ENCODE data around the gene MMP14. TPM values are rescaled to one million over a fixed set of nuclear protein-coding genes. Genes with fewer than 3 reads are reported as not detected.
A peak's percentile ranks its signal among the peaks of the same experiment; 100 is the strongest.

MMP14 gene
- total and polyA plus RNA-seq, 2 of the 13 experiments (the other 11 are each of a cell fraction or from before 2014, with no cell fraction given): 5.2 to 9.8 TPM

DNA sequence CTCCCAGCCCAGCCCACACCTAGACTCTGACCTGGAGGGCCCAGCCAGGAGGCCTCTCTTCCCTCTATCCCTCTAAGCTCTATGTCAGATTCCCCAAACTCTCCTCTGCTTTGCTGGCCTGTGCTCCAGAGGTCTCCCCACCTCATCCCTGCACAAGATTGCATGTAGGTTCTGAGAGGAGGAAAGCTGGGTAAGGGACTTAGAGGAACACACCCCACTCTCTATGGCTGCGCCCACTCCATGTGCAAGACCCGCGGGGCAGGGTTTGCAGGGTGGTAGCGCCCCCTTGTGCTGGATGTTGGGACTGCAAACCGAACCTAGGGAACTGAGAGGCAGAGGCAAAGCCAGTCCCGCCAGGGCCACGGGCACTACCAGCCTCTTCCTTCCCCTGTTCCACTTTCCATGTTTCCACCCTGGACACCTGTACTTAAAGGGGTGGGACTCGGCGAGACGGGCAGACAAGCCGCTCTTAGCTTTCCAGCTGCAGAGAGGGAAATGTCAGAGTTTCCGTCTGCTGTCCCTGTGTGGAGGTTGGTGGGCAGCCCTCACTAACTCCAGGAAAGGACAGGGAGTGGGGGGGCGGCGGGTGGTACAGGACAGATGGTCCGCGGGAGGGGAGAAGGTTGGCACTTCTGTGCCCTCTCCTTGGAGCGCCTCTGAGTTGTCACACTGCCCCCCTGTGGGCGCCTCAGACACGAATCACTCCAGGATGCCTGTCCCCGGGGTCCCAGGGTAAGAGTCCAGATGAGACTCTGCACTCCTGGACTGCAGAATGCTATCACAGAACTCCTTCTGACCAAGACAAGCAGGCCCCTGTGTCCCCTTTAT, 16.8 kb downstream of the MMP14 start (continued):
- TF ChIP-seq YY1 (IDR thresholded peaks at IDR 0.05; ENCODE audit: insufficient read depth, insufficient replicate concordance, low read depth, low read length) (peak; percentile 82), SMAD1 (CRISPR knock-in tag; IDR thresholded peaks at IDR 0.05; ENCODE audit: borderline replicate concordance, low read depth) (peak; percentile 78; the same call in 1 of the 2 replicates), HDAC2 (CRISPR knock-in tag; IDR thresholded peaks at IDR 0.05) (peak; percentile 54), SNRNP70 (IDR thresholded peaks at IDR 0.05; ENCODE audit: low read depth, low read length) (no peak), MEIS1 (CRISPR knock-in tag; IDR thresholded peaks at IDR 0.05; ENCODE audit: borderline replicate concordance) (peak; percentile 88), ZFX (CRISPR knock-in tag; IDR thresholded peaks at IDR 0.05; ENCODE audit: low read depth) (peak; percentile 92), RAD21 (CRISPR knock-in tag; IDR thresholded peaks at IDR 0.05) (peak; percentile 100), ZNF431 (CRISPR knock-in tag; IDR thresholded peaks at IDR 0.05; ENCODE audit: borderline replicate concordance, low read depth) (peak; percentile 9; the same call in 1 of the 2 replicates), KLF13 (CRISPR knock-in tag; IDR thresholded peaks at IDR 0.05) (no peak; the same call in 1 of the 2 replicates), ZBTB1 (CRISPR knock-in tag; IDR thresholded peaks at IDR 0.05; ENCODE audit: borderline replicate concordance) (no peak), ZNF234 (CRISPR knock-in tag; conservative IDR thresholded peaks at IDR 0.05) (no peak; the same call in none of the 2 replicates), MZF1 (CRISPR knock-in tag; IDR thresholded peaks at IDR 0.05; ENCODE audit: borderline replicate concordance) (no peak), U2AF2 (IDR thresholded peaks at IDR 0.05; ENCODE audit: low read depth, low read length) (no peak), DPF2 (CRISPR knock-in tag; IDR thresholded peaks at IDR 0.05; ENCODE audit: borderline replicate concordance, low read depth) (no peak), ETV6 (CRISPR knock-in tag; conservative IDR thresholded peaks at IDR 0.05) (peak; percentile 75), ZNF788 (CRISPR knock-in tag; IDR thresholded peaks at IDR 0.05; ENCODE audit: borderline replicate concordance) (peak; percentile 76; the same call in 1 of the 2 replicates), FOSL1 (CRISPR knock-in tag; IDR thresholded peaks at IDR 0.05; ENCODE audit: borderline replicate concordance) (no peak), NR3C1 (CRISPR knock-in tag; IDR thresholded peaks at IDR 0.05) (no peak)
- TF ChIP-seq, protein P1, sequence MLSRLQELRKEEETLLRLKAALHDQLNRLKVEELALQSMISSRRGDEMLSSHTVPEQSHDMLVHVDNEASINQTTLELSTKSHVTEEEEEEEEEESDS (CRISPR knock-in tag; IDR thresholded peaks at IDR 0.05; ENCODE audit: borderline replicate concordance): peak; percentile 84; the same call in 1 of the 2 replicates
- TF ChIP-seq, protein P2, sequence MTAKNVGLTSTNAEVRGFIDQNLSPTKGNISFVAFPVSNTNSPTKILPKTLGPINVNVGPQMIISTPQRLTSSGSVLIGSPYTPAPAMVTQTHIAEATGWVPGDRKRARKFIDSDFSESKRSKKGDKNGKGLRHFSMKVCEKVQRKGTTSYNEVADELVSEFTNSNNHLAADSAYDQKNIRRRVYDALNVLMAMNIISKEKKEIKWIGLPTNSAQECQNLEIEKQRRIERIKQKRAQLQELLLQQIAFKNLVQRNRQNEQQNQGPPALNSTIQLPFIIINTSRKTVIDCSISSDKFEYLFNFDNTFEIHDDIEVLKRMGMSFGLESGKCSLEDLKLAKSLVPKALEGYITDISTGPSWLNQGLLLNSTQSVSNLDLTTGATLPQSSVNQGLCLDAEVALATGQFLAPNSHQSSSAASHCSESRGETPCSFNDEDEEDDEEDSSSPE (CRISPR knock-in tag; IDR thresholded peaks at IDR 0.05): peak; percentile 76
- TF ChIP-seq, protein P3, sequence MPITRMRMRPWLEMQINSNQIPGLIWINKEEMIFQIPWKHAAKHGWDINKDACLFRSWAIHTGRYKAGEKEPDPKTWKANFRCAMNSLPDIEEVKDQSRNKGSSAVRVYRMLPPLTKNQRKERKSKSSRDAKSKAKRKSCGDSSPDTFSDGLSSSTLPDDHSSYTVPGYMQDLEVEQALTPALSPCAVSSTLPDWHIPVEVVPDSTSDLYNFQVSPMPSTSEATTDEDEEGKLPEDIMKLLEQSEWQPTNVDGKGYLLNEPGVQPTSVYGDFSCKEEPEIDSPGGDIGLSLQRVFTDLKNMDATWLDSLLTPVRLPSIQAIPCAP (CRISPR knock-in tag; IDR thresholded peaks at IDR 0.05; ENCODE audit: low read depth): peak; percentile 86; the same call in 1 of the 2 replicates
- TF ChIP-seq, protein P4, sequence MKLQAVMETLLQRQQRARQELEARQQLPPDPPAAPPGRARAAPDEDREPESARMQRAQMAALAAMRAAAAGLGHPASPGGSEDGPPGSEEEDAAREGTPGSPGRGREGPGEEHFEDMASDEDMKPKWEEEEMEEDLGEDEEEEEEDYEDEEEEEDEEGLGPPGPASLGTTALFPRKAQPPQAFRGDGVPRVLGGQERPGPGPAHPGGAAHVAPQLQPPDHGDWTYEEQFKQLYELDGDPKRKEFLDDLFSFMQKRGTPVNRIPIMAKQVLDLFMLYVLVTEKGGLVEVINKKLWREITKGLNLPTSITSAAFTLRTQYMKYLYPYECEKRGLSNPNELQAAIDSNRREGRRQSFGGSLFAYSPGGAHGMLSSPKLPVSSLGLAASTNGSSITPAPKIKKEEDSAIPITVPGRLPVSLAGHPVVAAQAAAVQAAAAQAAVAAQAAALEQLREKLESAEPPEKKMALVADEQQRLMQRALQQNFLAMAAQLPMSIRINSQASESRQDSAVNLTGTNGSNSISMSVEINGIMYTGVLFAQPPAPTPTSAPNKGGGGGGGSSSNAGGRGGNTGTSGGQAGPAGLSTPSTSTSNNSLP (IDR thresholded peaks at IDR 0.05; ENCODE audit: low read depth, low read length): no peak; the same call in 1 of the 2 replicates
- TF ChIP-seq, protein P5, sequence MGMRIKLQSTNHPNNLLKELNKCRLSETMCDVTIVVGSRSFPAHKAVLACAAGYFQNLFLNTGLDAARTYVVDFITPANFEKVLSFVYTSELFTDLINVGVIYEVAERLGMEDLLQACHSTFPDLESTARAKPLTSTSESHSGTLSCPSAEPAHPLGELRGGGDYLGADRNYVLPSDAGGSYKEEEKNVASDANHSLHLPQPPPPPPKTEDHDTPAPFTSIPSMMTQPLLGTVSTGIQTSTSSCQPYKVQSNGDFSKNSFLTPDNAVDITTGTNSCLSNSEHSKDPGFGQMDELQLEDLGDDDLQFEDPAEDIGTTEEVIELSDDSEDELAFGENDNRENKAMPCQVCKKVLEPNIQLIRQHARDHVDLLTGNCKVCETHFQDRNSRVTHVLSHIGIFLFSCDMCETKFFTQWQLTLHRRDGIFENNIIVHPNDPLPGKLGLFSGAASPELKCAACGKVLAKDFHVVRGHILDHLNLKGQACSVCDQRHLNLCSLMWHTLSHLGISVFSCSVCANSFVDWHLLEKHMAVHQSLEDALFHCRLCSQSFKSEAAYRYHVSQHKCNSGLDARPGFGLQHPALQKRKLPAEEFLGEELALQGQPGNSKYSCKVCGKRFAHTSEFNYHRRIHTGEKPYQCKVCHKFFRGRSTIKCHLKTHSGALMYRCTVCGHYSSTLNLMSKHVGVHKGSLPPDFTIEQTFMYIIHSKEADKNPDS (CRISPR knock-in tag; IDR thresholded peaks at IDR 0.05): peak; percentile 95
